Caco-2 (cell line): ENCODE results near the gene RAB3IL1. TPM values are rescaled to one million over a fixed set of nuclear protein-coding genes. Genes with fewer than 3 reads are reported as not detected.

Experiments used
- BruUV-seq: library from RNA; stranded (reverse); fragments of 400-500 nt; replicated peaks from 2 replicates; lab custom pipeline; 2021; lab: Mats Ljungman, UMichigan
- CTCF ChIA-PET: fragments of 300-600 bp; sonication (Branson Sonifier 250); formaldehyde crosslinking; loops from one replicate; lab custom pipeline; 2022; ENCODE audit warnings: antibody characterized with exemption; lab: Charles Lee
- POLR2A ChIA-PET: fragments of 300-600 bp; sonication (Branson Sonifier 250); formaldehyde crosslinking; loops from one replicate; lab custom pipeline; 2022; ENCODE audit warnings: antibody characterized with exemption; lab: Charles Lee
- DNase-seq, 2 experiments: peaks; one replicate each; pipeline versions ENCODE4 v3.0.0 to v3.0.0-alpha.2; 2020 to 2022
- H3K27me3 ChIP-seq: replicated peaks from 2 replicates; pipeline ENCODE4 v1.6.0; 2011; ENCODE audit warnings: low read length; ENCODE audit not compliant: control insufficient read depth, insufficient read depth
- H3K36me3 ChIP-seq: 2 replicates; pipeline ENCODE4 v1.5.1; 2011; ENCODE audit warnings: low read length; ENCODE audit not compliant: control insufficient read depth, insufficient read depth
- H3K4me1 ChIP-seq: fragments of 250-450 bp; sonication (Bioruptor Pico); 2 replicates; pipeline ENCODE4 v1.5.1; 2020; ENCODE audit warnings: mild to moderate bottlenecking
- H3K4me3 ChIP-seq: 2 replicates; pipeline ENCODE4 v1.5.1; 2011; ENCODE audit warnings: low read depth, mild to moderate bottlenecking, control low read depth, low read length
- H3K9me3 ChIP-seq: fragments of 250-450 bp; sonication (Bioruptor Pico); 2 replicates; pipeline ENCODE4 v1.5.1; 2020; ENCODE audit warnings: mild to moderate bottlenecking, moderate library complexity
- H3K27ac Mint-ChIP-seq: one replicate; pipeline ENCODE4 v1.8.0; 2022; ENCODE audit warnings: mixed read lengths; ENCODE audit not compliant: unreplicated experiment
- H3K27me3 Mint-ChIP-seq: one replicate; pipeline ENCODE4 v1.8.0; 2022; ENCODE audit warnings: mixed read lengths; ENCODE audit not compliant: insufficient read depth, unreplicated experiment
- H3K36me3 Mint-ChIP-seq: one replicate; pipeline ENCODE4 v1.8.0; 2022; ENCODE audit warnings: mild to moderate bottlenecking, mixed read lengths; ENCODE audit not compliant: insufficient read depth, unreplicated experiment
- H3K4me1 Mint-ChIP-seq: one replicate; pipeline ENCODE4 v1.8.0; 2022; ENCODE audit warnings: low read depth, mixed read lengths; ENCODE audit not compliant: unreplicated experiment
- H3K4me3 Mint-ChIP-seq: one replicate; pipeline ENCODE4 v1.8.0; 2022; ENCODE audit warnings: mild to moderate bottlenecking, moderate library complexity, mixed read lengths; ENCODE audit not compliant: unreplicated experiment
- H3K9me3 Mint-ChIP-seq: one replicate; pipeline ENCODE4 v1.8.0; 2022; ENCODE audit warnings: mixed read lengths; ENCODE audit not compliant: unreplicated experiment
- intact Hi-C: fragments of 100-400 bp; cut with micrococcal nuclease; formaldehyde crosslinking; loops from one replicate; pipeline ENCODE4 v1.10.0; 2022; ENCODE audit not compliant: unreplicated experiment
- total RNA-seq: library from RNA; stranded (reverse); gene quantifications from 2 replicates; pipeline ENCODE4 v1.2.3, GENCODE V29; 2022
- TF ChIP-seq, protein P1 (sequence below), 2 experiments: fragments of 200-600 bp in 1 of 2; IDR thresholded peaks; 1 replicate in 1 of 2; 2 replicates in 1 of 2; pipeline versions ENCODE4 v1.5.1 to v1.8.0; 2011 to 2022; ENCODE audit warnings: antibody characterized with exemption in 1 of 2, control low read depth in 1 of 2, inconsistent platforms in 1 of 2, low read depth in 1 of 2, low read length in 1 of 2, mild to moderate bottlenecking in 1 of 2, moderate library complexity in 1 of 2; ENCODE audit not compliant: insufficient read depth in 1 of 2, severe bottlenecking in 1 of 2, unreplicated experiment in 1 of 2

Gene RAB3IL1
- total RNA-seq, 1 experiment from 2014 or later, result 10.6 TPM

DNA sequence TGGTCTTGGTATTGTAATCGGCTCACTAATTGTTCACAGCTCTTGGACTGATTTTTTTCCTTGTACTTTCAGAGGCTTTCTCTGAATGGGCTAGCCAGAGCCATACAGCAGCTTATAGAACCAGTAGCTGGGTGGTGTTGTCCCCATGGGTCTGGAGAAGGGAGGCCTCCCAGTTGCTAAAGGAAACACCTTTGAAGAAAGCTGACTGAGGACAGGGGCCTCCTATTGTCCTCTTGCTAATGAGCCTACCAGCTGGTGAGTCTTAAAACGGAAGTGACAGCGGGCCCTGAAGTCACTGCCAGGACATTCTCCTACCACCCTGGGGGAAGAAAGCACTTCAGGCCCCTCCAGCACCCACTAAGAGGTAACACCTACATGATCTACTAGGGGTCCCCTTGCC is 36.0 kb downstream of the RAB3IL1 start:
- H3K4me1 Mint-ChIP-seq, result peaks cover 13% of the 10 kb centered on the region
- peak overlapping the region; percentile 65 for H3K27ac Mint-ChIP-seq
- no peak overlapping the region for H3K4me3 Mint-ChIP-seq
- POLR2A ChIA-PET, result interaction anchor here (1.4 kb wide), 1 partner anchor 66 kb away, joined by 7 read pairs; no protein-coding TSS in a partner anchor
- CTCF ChIA-PET, result interaction anchor here (0.6 to 1.5 kb wide), 3 partner anchors 17 to 68 kb away, joined by 4 to 8 read pairs (median 5); partner anchors contain the start of gene RAB3IL1
- Histone ChIP-seq H3K36me3 (no peaks in the 10 kb centered on the region), H3K4me3 (no peak overlapping the region), H3K27me3 (no peaks in the 10 kb centered on the region), H3K9me3 (no peaks in the 10 kb centered on the region), H3K4me1 (peaks cover 5% of the 10 kb centered on the region; the same call in 1 of the 2 replicates)
- no peak for DNase-seq
- intact Hi-C loops, result no loop called here
- TF ChIP-seq, protein P1, sequence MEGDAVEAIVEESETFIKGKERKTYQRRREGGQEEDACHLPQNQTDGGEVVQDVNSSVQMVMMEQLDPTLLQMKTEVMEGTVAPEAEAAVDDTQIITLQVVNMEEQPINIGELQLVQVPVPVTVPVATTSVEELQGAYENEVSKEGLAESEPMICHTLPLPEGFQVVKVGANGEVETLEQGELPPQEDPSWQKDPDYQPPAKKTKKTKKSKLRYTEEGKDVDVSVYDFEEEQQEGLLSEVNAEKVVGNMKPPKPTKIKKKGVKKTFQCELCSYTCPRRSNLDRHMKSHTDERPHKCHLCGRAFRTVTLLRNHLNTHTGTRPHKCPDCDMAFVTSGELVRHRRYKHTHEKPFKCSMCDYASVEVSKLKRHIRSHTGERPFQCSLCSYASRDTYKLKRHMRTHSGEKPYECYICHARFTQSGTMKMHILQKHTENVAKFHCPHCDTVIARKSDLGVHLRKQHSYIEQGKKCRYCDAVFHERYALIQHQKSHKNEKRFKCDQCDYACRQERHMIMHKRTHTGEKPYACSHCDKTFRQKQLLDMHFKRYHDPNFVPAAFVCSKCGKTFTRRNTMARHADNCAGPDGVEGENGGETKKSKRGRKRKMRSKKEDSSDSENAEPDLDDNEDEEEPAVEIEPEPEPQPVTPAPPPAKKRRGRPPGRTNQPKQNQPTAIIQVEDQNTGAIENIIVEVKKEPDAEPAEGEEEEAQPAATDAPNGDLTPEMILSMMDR (IDR thresholded peaks at IDR 0.05; ENCODE audit: insufficient read depth in 1 of 2, low read depth in 1 of 2, low read length in 1 of 2, severe bottlenecking in 1 of 2, unreplicated experiment in 1 of 2), result no peak
- no TSS peak for BruUV-seq
- no peaks in the 10 kb centered on the region for H3K36me3 Mint-ChIP-seq
- no peaks in the 10 kb centered on the region for H3K27me3 Mint-ChIP-seq
- no peaks in the 10 kb centered on the region for H3K9me3 Mint-ChIP-seq

DNA sequence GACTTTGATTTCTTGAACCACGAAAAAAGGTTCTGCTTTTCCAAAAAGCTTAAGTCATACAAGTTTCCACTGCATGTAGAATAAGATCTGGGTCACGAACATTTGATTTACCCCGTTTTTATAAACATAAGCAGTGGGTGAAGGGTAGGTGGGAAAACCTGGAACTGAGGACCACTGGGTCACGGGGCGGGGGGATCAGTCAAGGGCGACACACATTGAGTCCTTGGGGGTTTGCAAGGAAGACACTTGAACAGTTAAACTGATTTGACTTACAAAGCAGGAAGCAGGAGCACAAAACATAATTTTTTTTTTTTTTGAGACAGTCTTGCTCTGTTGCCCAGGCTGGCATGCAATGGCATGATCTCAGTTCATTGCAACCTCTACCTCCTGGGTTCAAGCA is 36.9 kb downstream of the RAB3IL1 start:
- H3K27ac Mint-ChIP-seq, result peak overlapping the region; percentile 38
- no peak overlapping the region for H3K4me3 Mint-ChIP-seq
- BruUV-seq, result no TSS peak
- H3K27me3 Mint-ChIP-seq, result no peaks in the 10 kb centered on the region
- H3K4me3 ChIP-seq, result no peak overlapping the region
- peaks cover 5% of the 10 kb centered on the region; the same call in 1 of the 2 replicates for H3K4me1 ChIP-seq
- CTCF ChIA-PET, result no interaction called here
- POLR2A ChIA-PET, result no interaction called here
- peaks cover 13% of the 10 kb centered on the region for H3K4me1 Mint-ChIP-seq
- no peaks in the 10 kb centered on the region for H3K9me3 ChIP-seq
- no peaks in the 10 kb centered on the region for H3K9me3 Mint-ChIP-seq
- no peak for DNase-seq
- intact Hi-C loops, result no loop called here
- TF ChIP-seq, protein P1 (IDR thresholded peaks at IDR 0.05; ENCODE audit: insufficient read depth in 1 of 2, low read depth in 1 of 2, low read length in 1 of 2, severe bottlenecking in 1 of 2, unreplicated experiment in 1 of 2), result no peak
- no peaks in the 10 kb centered on the region for H3K27me3 ChIP-seq
- no peaks in the 10 kb centered on the region for H3K36me3 ChIP-seq
- no peaks in the 10 kb centered on the region for H3K36me3 Mint-ChIP-seq

DNA sequence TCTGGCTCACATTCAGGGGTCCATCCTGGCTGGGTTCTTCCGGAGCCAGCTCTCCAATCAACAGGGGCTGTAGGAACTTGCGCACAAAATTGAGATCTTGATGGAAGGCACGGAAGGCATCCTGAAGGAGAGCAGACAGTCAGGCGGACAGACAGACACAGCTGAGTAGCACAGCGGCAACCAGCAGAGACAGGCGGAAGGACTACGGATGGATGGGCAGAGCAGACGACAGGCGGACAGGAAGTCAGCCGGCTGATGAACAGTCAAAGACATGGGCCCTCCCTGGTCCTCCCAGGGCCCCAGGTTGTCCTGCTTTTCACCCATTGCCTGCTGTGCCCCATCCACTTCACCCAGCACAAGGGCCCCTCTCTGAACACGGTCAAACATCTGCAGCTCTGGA is 37.3 kb downstream of the RAB3IL1 start:
- ChIA-PET CTCF (interaction anchor here (1.5 kb wide), 1 partner anchor 18 kb away, joined by 4 read pairs; no protein-coding TSS in a partner anchor), POLR2A (no interaction called here)
- BruUV-seq, result no TSS peak
- Histone ChIP-seq H3K4me3 (no peak overlapping the region), H3K27me3 (no peaks in the 10 kb centered on the region), H3K36me3 (no peaks in the 10 kb centered on the region), H3K9me3 (no peaks in the 10 kb centered on the region), H3K4me1 (peaks cover 5% of the 10 kb centered on the region; the same call in 1 of the 2 replicates)
- Mint-ChIP-seq H3K36me3 (no peaks in the 10 kb centered on the region), H3K4me1 (peaks cover 13% of the 10 kb centered on the region), H3K27me3 (no peaks in the 10 kb centered on the region), H3K9me3 (no peaks in the 10 kb centered on the region), H3K27ac (peak overlapping the region; percentile 38), H3K4me3 (no peak overlapping the region)
- intact Hi-C loops, result no loop called here
- TF ChIP-seq, protein P1 (IDR thresholded peaks at IDR 0.05; ENCODE audit: insufficient read depth in 1 of 2, low read depth in 1 of 2, low read length in 1 of 2, severe bottlenecking in 1 of 2, unreplicated experiment in 1 of 2), result no peak
- DNase-seq, result no peak
